ENCODE data around the gene DONSON.

DONSON gene

GRCh38 chr21:33566514-33566913 is 22.0 kb downstream of the DONSON start:
- in situ Hi-C loops (cut with MboI; ENCODE audit: low sequenced_read_pairs), result no loop called here

DNA sequence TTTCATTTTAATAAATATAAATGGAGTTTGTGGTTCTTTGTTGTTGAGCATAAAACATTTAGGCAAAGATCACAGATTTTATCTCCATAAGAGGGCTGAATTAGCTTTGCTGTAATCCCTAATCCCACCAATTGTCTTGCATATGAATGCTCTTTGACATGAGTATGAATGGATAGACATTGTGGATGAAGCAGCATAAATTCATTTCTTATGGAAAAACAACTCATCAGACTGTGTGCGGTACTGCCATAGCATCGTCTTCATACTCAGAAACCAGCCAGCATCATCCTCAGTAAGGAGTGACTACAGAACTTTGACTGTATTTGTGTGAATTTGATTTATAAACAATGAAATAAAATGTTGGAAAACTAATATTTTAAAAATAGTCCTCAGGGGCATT is 26.1 kb downstream of the DONSON start:
- in situ Hi-C loops (cut with MboI; ENCODE audit: low sequenced_read_pairs), result no loop called here

DNA sequence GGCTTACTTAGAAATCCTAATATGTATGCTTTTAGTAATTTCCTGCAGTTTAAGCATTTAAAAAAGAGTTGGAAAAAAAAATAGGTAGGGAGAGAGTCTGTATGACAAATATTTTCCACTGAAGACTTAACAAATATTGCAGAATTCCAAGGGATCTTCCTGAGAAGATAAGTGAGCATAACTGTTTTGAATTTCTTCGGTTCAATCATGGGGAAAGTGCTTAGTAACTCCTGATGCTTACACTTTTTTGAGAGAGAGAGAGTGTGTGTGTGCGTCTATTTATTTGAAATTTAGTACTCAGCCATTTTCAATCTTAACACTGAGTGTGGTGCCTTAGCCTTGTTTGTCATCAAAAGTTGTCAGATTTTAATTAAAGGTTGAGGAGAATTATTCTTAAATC is 27.1 kb downstream of the DONSON start:
- in situ Hi-C loops (cut with MboI; ENCODE audit: low sequenced_read_pairs), result no loop called here

DNA sequence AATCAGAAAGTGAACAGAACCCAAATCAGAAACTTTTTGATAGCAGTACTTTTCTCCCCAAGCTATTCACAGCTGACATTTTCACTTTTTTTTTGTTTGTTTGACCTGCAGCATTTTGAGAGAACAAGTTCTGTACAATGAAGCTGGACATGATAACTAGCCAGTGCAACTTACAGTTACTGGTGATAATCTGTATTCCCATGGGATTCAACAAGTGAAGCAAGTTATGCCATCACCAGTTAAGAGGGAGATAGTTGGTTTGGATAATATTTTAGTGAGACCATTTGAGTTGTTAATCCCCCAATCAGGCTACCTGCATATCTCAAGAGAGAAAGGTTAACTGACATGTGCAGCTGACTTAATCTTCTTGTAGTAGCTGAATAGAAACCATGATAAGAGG is 27.5 kb downstream of the DONSON start:
- in situ Hi-C loops (cut with MboI; ENCODE audit: low sequenced_read_pairs), result no loop called here

DNA sequence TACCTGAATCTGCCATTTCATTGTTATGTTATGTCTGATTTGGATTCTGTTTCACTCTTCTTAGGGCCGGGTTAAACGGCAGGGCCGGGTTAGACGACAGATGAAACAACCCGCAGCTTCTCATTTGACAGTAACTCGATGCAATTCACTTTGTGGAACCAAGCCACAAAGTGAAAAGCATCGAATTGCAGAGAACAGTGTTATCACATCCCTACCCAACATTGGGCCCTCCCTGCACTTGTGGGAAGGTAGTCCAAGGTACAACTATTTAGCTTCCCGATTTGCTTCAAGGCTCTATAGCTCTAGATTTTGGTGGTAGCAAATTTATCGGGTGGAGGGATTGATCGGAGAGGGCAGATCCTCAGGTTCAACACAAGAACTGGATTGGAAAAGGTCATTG is 28.7 kb downstream of the DONSON start:
- in situ Hi-C loops (cut with MboI; ENCODE audit: low sequenced_read_pairs), result no loop called here

DNA sequence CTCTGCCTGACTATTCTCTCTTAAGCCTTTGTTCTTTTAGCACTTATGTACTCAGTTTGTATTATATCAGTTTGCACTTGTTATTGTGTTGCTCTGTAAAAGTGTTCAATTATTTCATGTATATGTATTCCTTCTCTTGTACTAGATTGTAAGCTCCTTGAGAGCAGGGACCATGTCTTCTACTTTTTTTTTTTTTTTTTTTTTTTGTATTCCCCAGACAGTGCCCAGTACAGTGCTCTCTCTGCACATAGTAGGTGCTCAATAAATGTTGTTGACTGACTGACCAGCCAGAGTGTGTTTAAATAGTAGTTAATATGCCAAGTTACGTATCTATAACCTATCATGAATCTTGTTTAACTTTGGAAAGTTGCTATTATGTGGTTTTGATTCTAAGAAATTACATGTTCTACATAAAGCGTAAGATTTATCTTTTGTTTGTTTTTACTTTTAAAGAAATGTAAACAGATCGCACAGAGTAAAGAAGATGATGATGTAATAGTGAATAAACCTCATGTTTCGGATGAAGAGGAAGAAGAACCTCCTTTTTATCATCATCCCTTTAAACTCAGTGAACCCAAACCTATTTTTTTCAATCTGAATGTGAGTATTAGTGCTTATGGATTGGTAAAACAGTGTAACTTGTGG is 29.6 kb downstream of the DONSON start:
- in situ Hi-C loops (cut with MboI; ENCODE audit: low sequenced_read_pairs), result no loop called here

DNA sequence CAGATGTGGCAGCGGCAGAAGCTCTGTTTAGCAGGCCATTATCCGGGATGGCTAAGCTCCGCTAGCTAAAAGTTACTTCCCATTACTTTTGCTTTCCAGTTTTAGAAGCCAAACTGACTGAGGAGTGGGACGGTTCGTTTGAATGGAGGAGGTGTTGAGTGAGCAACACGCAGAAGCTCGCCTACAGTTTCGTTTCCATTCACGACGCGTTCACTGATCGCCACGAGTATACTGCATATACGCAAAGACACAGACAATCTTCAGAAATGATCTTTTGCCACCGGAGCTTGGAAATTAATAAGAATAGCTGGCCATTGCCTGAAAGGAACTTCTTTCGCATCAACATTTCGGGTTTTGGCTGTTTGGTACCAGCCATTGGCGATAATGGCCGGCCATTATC is 31.0 kb downstream of the DONSON start:
- in situ Hi-C loops (cut with MboI; ENCODE audit: low sequenced_read_pairs), result no loop called here

GRCh38 chr21:33554982-33555344 is 33.5 kb downstream of the DONSON start:
- in situ Hi-C loops (cut with MboI; ENCODE audit: low sequenced_read_pairs), result no loop called here

DNA sequence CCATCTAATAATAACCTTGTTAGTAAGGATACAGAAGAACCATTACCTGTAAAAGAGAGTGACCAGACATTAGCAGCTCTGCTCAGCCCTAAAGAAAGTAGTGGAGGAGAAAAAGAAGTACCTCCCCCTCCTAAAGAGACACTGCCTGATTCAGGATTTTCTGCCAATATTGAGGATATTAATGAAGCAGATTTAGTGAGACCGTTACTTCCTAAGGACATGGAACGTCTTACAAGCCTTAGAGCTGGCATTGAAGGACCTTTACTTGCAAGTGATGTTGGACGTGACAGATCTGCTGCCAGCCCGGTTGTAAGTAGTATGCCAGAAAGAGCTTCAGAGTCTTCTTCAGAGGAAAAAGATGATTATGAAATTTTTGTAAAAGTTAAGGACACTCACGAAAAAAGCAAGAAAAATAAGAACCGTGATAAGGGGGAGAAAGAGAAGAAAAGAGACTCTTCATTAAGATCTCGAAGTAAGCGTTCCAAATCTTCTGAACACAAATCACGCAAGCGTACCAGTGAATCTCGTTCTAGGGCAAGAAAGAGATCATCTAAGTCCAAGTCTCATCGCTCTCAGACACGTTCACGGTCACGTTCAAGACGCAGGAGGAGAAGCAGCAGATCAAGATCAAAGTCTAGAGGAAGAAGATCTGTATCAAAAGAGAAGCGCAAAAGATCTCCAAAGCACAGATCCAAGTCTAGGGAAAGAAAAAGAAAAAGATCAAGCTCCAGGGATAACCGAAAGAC is 34.1 kb downstream of the DONSON start:
- in situ Hi-C loops (cut with MboI; ENCODE audit: low sequenced_read_pairs), result no loop called here

DNA sequence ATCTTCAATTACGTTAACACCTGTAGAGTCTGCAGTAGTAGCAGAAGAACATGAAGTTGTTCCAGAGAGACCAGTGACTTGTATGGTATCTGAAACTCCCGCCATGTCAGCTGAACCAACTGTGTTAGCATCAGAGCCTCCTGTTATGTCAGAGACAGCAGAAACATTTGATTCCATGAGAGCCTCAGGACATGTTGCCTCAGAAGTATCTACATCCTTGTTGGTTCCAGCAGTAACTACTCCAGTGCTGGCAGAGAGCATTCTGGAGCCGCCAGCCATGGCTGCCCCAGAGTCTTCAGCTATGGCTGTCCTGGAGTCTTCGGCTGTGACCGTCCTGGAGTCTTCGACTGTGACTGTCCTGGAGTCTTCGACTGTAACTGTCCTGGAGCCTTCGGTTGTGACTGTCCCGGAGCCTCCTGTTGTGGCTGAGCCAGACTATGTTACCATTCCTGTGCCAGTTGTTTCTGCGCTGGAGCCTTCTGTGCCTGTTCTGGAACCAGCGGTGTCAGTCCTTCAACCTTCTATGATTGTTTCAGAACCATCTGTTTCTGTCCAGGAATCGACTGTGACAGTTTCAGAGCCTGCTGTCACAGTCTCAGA is 35.4 kb downstream of the DONSON start:
- in situ Hi-C loops (cut with MboI; ENCODE audit: low sequenced_read_pairs), result no loop called here

- in situ Hi-C loops (cut with MboI; ENCODE audit: low sequenced_read_pairs), result no loop called here
Observed at GRCh38 chr21:33552093-33552998, 36.1 kb downstream of the DONSON start.

GRCh38 chr21:33551664-33552063 is 36.8 kb downstream of the DONSON start:
- in situ Hi-C loops (cut with MboI; ENCODE audit: low sequenced_read_pairs), result no loop called here

GRCh38 chr21:33550772-33551660 is 37.5 kb downstream of the DONSON start:
- in situ Hi-C loops (cut with MboI; ENCODE audit: low sequenced_read_pairs), result no loop called here

GRCh38 chr21:33549848-33550771 is 38.4 kb downstream of the DONSON start:
- in situ Hi-C loops (cut with MboI; ENCODE audit: low sequenced_read_pairs), result no loop called here

DNA sequence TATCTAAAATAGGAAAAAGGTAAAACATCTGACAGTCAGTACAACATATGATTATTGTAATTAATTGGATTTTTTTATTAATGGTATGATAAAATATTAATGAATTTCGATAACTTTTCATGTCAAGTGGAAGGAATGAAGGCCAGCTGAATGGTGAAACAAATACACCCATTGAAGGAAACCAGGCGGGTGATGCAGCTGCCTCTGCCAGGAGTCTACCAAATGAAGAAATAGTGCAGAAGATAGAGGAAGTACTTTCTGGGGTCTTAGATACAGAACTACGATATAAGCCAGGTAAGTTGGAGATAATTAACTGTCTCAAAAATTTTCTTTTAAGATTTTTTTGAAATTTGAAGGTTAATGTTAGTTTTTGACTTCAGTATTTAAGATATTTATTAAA is 42.4 kb downstream of the DONSON start:
- in situ Hi-C loops (cut with MboI; ENCODE audit: low sequenced_read_pairs), result no loop called here

DNA sequence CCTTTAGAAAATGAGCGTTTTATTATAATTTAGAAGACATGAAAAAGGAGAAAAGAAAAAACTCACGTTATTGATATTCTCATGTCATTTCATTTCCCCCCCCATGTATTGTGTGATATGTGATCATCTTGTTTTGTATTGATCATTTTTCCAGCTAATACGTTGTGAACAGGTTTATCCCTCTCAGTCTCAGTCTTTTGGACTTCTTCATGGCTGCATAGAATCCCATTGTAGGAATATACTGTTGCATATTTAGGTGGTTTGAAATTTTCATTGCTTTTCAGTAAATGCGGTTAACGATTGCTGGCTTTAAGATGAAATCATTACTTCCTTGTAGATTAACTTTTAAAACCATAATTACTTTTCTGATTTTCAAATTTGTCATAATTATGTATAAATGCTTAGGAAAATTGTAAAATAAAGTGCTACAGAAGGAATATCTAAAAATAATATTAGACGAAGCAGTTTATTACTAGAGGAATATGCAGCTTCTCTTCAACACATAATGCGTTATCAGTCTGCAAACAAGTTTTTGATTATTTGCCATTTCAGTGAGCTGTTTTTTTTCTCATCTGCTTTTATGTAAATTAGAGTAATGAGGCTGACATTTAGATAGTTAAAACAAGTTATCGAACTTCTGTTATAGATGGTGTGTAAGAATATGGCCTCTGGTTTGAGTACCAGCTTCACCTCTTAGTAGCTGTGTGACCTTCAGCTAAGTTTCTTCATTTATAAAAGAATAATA is 43.9 kb downstream of the DONSON start:
- in situ Hi-C loops (cut with MboI; ENCODE audit: low sequenced_read_pairs), result no loop called here

GRCh38 chr21:33543505-33544129 is 44.9 kb downstream of the DONSON start:
- in situ Hi-C loops (cut with MboI; ENCODE audit: low sequenced_read_pairs), result no loop called here
